Calu3 (cell line): Measurements from ENCODE around the gene BCL7A. TPM values are rescaled to one million over a fixed set of nuclear protein-coding genes. Genes with fewer than 3 reads are reported as not detected.

ENCODE experiments used
- total RNA-seq: library from RNA; stranded (reverse); gene quantifications from 2 replicates; pipeline ENCODE4 v1.2.3, GENCODE V29; 2022

BCL7A gene
- total RNA-seq, 1 experiment from 2014 or later: 21.0 TPM

Other genes starting within 250 kb of the BCL7A start
- 73.9 and 121 TPM in 2 replicates for gene RHOF, start 228.2 kb upstream of the BCL7A start, total RNA-seq
- gene SETD1B, start 217.9 kb upstream of the BCL7A start, total RNA-seq: 32.2 and 33.1 TPM in 2 replicates
- gene HPD, start 163.0 kb upstream of the BCL7A start, total RNA-seq: not detected in 2 replicates
- gene PSMD9, start 133.1 kb upstream of the BCL7A start, total RNA-seq: 66.0 and 68.3 TPM in 2 replicates
- 3.8 and 5.0 TPM in 2 replicates for gene CFAP251, start 103.3 kb upstream of the BCL7A start, total RNA-seq
- gene MLXIP, start 56.9 kb downstream of the BCL7A start, total RNA-seq: 55.3 and 58.7 TPM in 2 replicates
- not detected in 2 replicates for gene IL31, start 152.3 kb downstream of the BCL7A start, total RNA-seq
- not detected in 2 replicates for gene LRRC43, start 161.2 kb downstream of the BCL7A start, total RNA-seq
- gene B3GNT4, start 181.8 kb downstream of the BCL7A start, total RNA-seq: 0.47 and 1.1 TPM in 2 replicates
- gene DIABLO, start 204.2 kb downstream of the BCL7A start, total RNA-seq: 68.7 and 71.9 TPM in 2 replicates
- 18.9 and 22.9 TPM in 2 replicates for gene VPS33A, start 244.6 kb downstream of the BCL7A start, total RNA-seq